K562 (cell line): ENCODE data around the gene RAB6A. TPM values are rescaled to one million over a fixed set of nuclear protein-coding genes. Genes with fewer than 3 reads are reported as not detected.

Source experiments
- C11orf30 ChIP-seq: fragments of 450-650 bp; IDR thresholded peaks from 2 replicates; pipeline ENCODE4 v1.6.1; 2016; ENCODE audit warnings: low read depth, mild to moderate bottlenecking
- ELK1 ChIP-seq: sonication (generic); formaldehyde crosslinking; IDR thresholded peaks from 2 replicates; pipeline ENCODE4 v1.8.1; 2022; ENCODE audit warnings: missing genetic modification reagents
- ETS2 ChIP-seq: IDR thresholded peaks from 2 replicates; pipeline ENCODE4 v1.6.1; 2016; ENCODE audit warnings: borderline replicate concordance, missing genetic modification characterization, mild to moderate bottlenecking, moderate library complexity, missing compliant biosample characterization; ENCODE audit not compliant: poor library complexity, severe bottlenecking
- HDGF ChIP-seq: fragments of 450-650 bp; IDR thresholded peaks from 2 replicates; pipeline ENCODE4 v1.6.1; 2016
- IRF2 ChIP-seq: sonication (generic); formaldehyde crosslinking; IDR thresholded peaks from 2 replicates; pipeline ENCODE4 v1.8.1; 2022; ENCODE audit warnings: mild to moderate bottlenecking, missing genetic modification reagents
- KAT8 ChIP-seq: fragments of 450-650 bp; IDR thresholded peaks from 2 replicates; pipeline ENCODE4 v1.6.1; 2016; ENCODE audit warnings: low read depth, mild to moderate bottlenecking
- MAZ ChIP-seq, 2 experiments: fragments of 450-650 bp in 1 of 2; sonication (generic) in 1 of 2; formaldehyde crosslinking; IDR thresholded peaks in 1 of 2; conservative IDR thresholded peaks in 1 of 2; 2 replicates each; pipeline versions ENCODE4 v1.4.0 to v1.5.0; 2020; ENCODE audit warnings: mild to moderate bottlenecking in 1 of 2, missing genetic modification reagents in 1 of 2
- MED1 ChIP-seq: sonication (generic); formaldehyde crosslinking; IDR thresholded peaks from 2 replicates; pipeline ENCODE4 v1.8.1; 2023; ENCODE audit warnings: missing genetic modification reagents, borderline replicate concordance
- NELFE ChIP-seq: IDR thresholded peaks from 2 replicates; pipeline ENCODE4 v1.6.1; 2011; ENCODE audit warnings: mild to moderate bottlenecking; ENCODE audit not compliant: insufficient read depth, insufficient read length
- NFXL1 ChIP-seq: fragments of 450-650 bp; formaldehyde crosslinking; IDR thresholded peaks from 2 replicates; pipeline ENCODE4 v1.4.0; 2021; ENCODE audit warnings: mild to moderate bottlenecking
- OTX1 ChIP-seq: fragments of 450-650 bp; formaldehyde crosslinking; IDR thresholded peaks from 2 replicates; pipeline ENCODE4 v1.4.0; 2022; ENCODE audit warnings: mild to moderate bottlenecking
- PHTF2 ChIP-seq: fragments of 250-450 bp; sonication (Bioruptor Pico); IDR thresholded peaks from 2 replicates; pipeline ENCODE4 v1.5.0; 2021; ENCODE audit warnings: mild to moderate bottlenecking
- RAD21 ChIP-seq, 2 experiments: fragments of 250-450 bp in 1 of 2; fragments of 450-650 bp in 1 of 2; sonication (Bioruptor Pico) in 1 of 2; formaldehyde crosslinking in 1 of 2; IDR thresholded peaks in 1 of 2; conservative IDR thresholded peaks in 1 of 2; 2 replicates each; pipeline versions ENCODE4 v1.4.0 to v1.8.0; 2020 to 2022; ENCODE audit warnings: mild to moderate bottlenecking in 2 of 2, moderate library complexity in 1 of 2
- RBM34 ChIP-seq: fragments of 200-400 bp; formaldehyde crosslinking; IDR thresholded peaks from 2 replicates; pipeline ENCODE4 v1.6.1; 2018; ENCODE audit warnings: low read length, borderline replicate concordance; ENCODE audit not compliant: insufficient read depth
- RHOXF2B ChIP-seq: fragments of 250-450 bp; sonication (Bioruptor Pico); conservative IDR thresholded peaks from 2 replicates; pipeline ENCODE4 v1.5.1; 2021
- SIN3A ChIP-seq, 2 experiments: fragments of 150-350 bp in 1 of 2; IDR thresholded peaks; 2 replicates each; pipeline ENCODE4 v1.6.1; 2011 to 2016; ENCODE audit warnings: borderline replicate concordance in 2 of 2, low read depth in 2 of 2, low read length in 2 of 2, mild to moderate bottlenecking in 2 of 2, moderate library complexity in 2 of 2; ENCODE audit not compliant: control insufficient read depth in 1 of 2
- SPI1 ChIP-seq: IDR thresholded peaks from 2 replicates; pipeline ENCODE4 v1.6.1; 2011; ENCODE audit warnings: low read depth, low read length, control low read depth, borderline replicate concordance
- WHSC1 ChIP-seq: IDR thresholded peaks from one replicate; pipeline ENCODE4 v1.6.1; 2012; ENCODE audit warnings: low read length, control low read depth, inconsistent platforms
- ZFP1 ChIP-seq: fragments of 450-650 bp; formaldehyde crosslinking; IDR thresholded peaks from 2 replicates; pipeline ENCODE4 v1.4.0; 2020; ENCODE audit warnings: mild to moderate bottlenecking, mixed read lengths
- ZNF184 ChIP-seq: sonication (generic); formaldehyde crosslinking; IDR thresholded peaks from 2 replicates; pipeline ENCODE4 v1.5.0; 2020; ENCODE audit warnings: missing genetic modification reagents
- ZNF3 ChIP-seq: fragments of 250-450 bp; sonication (Bioruptor Pico); IDR thresholded peaks from 2 replicates; pipeline ENCODE4 v1.5.0; 2021; ENCODE audit warnings: mild to moderate bottlenecking, moderate library complexity
- ZNF431 ChIP-seq: sonication (generic); formaldehyde crosslinking; IDR thresholded peaks from 2 replicates; pipeline ENCODE4 v1.8.0; 2022; ENCODE audit warnings: mild to moderate bottlenecking, missing genetic modification reagents
- ZNF436 ChIP-seq: fragments of 250-450, 450-650 bp; sonication (Bioruptor Pico); formaldehyde crosslinking; IDR thresholded peaks from 2 replicates; pipeline ENCODE4 v1.7.0; 2020; ENCODE audit warnings: mild to moderate bottlenecking
- ZNF75A ChIP-seq: fragments of 450-650 bp; formaldehyde crosslinking; IDR thresholded peaks from 2 replicates; pipeline ENCODE4 v1.4.0; 2020; ENCODE audit warnings: mild to moderate bottlenecking
- polyA plus RNA-seq, 8 experiments: library from polyadenylated mRNA; depleted of rRNA in 4 of 8; stranded (reverse) in 5 of 8; unstranded in 3 of 8; fragments of >200 nt; fragmentation: Nextera tagmentation in 2 of 8; fragmentation: Illumina TruSeq in 1 of 8; extraction: Ambion mirVana in 2 of 8; extraction: Trizol in 1 of 8; gene quantifications; 2 replicates each; pipeline versions ENCODE4 v1.2.1 to v1.2.3, GENCODE V29; 2011 to 2014; ENCODE audit warnings: inconsistent platforms in 1 of 8, missing spikeins in 1 of 8
- total RNA-seq, 7 experiments: library from RNA; depleted of rRNA in 6 of 7; stranded (reverse); fragments of >200 nt in 6 of 7; fragmentation: Illumina TruSeq in 2 of 7; extraction: Trizol in 2 of 7; gene quantifications; 2 replicates each; pipeline versions ENCODE4 v1.2.1 to v1.2.3, GENCODE V29; 2011 to 2021; ENCODE audit warnings: low replicate concordance in 1 of 7
- TF ChIP-seq, protein P1 (sequence below): IDR thresholded peaks from 2 replicates; pipeline ENCODE4 v1.6.1; 2011; ENCODE audit warnings: borderline replicate concordance, low read depth, mild to moderate bottlenecking, moderate library complexity, low read length; ENCODE audit not compliant: insufficient read depth, poor library complexity, severe bottlenecking

RAB6A gene
- total and polyA plus RNA-seq, 9 of the 15 experiments (the other 6 are each of a cell fraction or from before 2014, with no cell fraction given), result 14.0 to 95.3 (median 45.4) TPM

DNA sequence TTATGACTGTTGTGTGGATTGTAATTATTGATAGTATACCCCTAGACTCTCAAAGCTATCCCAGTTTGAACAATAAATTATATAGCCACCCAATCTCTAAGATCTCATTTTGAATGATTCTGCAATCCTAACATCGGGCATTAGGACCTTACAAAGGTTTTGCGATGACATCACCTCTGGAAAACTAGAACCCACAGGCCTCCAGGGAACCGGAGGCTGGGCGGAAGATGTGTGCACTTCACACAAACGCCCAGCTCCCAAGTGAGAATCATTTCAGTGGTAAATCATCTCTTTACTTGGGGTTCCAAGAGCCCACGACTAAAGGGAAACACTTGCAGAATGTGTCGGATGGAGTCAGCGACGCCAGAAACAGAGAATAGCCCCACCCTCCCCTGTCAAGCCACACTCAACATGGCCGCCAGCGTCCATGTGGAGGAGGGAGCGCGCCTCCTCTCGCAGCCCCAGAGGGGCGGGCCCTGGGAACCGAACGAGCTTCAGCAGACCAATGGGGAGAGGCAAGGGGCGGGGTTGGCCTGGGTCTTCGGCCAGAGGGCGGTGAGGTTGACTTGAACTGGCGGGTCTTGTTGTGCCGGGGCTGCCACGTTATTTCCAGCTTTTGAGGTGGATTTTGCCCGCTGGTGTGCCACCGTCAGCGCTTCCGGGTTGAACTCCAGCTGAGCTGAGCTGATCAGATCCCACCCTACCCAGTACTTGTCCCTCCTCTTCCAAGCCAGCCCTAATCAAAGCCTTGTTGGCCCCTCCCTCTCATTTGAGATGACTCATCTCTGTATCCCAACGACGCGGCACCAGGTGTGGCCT lies 18.4 kb upstream of the RAB6A start (continued):
- TF ChIP-seq ELK1 (CRISPR knock-in tag) (no peak), ZNF3 (no peak), WHSC1 (no peak), SPI1 (no peak), RBM34 (no peak), OTX1 (CRISPR knock-in tag) (no peak), HDGF (no peak), ZNF436 (CRISPR knock-in tag) (no peak), NFXL1 (CRISPR knock-in tag) (0 out of 2 replicates have a peak, but pooled peaks have one; percentile 33), RAD21 (CRISPR knock-in tag; conservative IDR thresholded peaks at IDR 0.05 in 1 of 2, IDR thresholded peaks at IDR 0.05 in 1 of 2) (no peak), ZNF431 (CRISPR knock-in tag) (no peak), KAT8 (no peak), ZNF75A (CRISPR knock-in tag) (no peak), MED1 (CRISPR knock-in tag) (no peak), SIN3A (IDR thresholded peaks at IDR 0.05; ENCODE audit: borderline replicate concordance in 2 of 2, control insufficient read depth in 1 of 2, low read depth in 2 of 2, low read length in 2 of 2) (no peak), ZNF184 (CRISPR knock-in tag) (no peak), ZFP1 (CRISPR knock-in tag) (no peak), MAZ (CRISPR knock-in tag; conservative IDR thresholded peaks at IDR 0.05 in 1 of 2, IDR thresholded peaks at IDR 0.05 in 1 of 2) (peak; percentile 91 to 92), ETS2 (tag) (no peak), PHTF2 (no peak), IRF2 (CRISPR knock-in tag) (no peak), RHOXF2B (CRISPR knock-in tag) (0 out of 2 replicates have a peak, but pooled peaks have one; percentile 34), NELFE (no peak), C11orf30 (peak; percentile 82)
- TF ChIP-seq, protein P1, sequence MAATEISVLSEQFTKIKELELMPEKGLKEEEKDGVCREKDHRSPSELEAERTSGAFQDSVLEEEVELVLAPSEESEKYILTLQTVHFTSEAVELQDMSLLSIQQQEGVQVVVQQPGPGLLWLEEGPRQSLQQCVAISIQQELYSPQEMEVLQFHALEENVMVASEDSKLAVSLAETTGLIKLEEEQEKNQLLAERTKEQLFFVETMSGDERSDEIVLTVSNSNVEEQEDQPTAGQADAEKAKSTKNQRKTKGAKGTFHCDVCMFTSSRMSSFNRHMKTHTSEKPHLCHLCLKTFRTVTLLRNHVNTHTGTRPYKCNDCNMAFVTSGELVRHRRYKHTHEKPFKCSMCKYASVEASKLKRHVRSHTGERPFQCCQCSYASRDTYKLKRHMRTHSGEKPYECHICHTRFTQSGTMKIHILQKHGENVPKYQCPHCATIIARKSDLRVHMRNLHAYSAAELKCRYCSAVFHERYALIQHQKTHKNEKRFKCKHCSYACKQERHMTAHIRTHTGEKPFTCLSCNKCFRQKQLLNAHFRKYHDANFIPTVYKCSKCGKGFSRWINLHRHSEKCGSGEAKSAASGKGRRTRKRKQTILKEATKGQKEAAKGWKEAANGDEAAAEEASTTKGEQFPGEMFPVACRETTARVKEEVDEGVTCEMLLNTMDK, result no peak
